K562 (cell line): ENCODE measurements around the gene ITPR2. TPM values are rescaled to one million over a fixed set of nuclear protein-coding genes. Genes with fewer than 3 reads are reported as not detected.

Experiments used
- HOXB6 ChIP-seq: fragments of 250-450 bp; sonication (Bioruptor Pico); IDR thresholded peaks from 2 replicates; pipeline ENCODE4 v1.5.1; 2022; ENCODE audit warnings: mild to moderate bottlenecking, borderline replicate concordance
- ZNF282 ChIP-seq: sonication (generic); formaldehyde crosslinking; IDR thresholded peaks from 2 replicates; pipeline ENCODE4 v1.8.1; 2023; ENCODE audit warnings: missing genetic modification reagents
- polyA plus RNA-seq, 8 experiments: library from polyadenylated mRNA; depleted of rRNA in 4 of 8; stranded (reverse) in 5 of 8; unstranded in 3 of 8; fragments of >200 nt; fragmentation: Nextera tagmentation in 2 of 8; fragmentation: Illumina TruSeq in 1 of 8; extraction: Ambion mirVana in 2 of 8; extraction: Trizol in 1 of 8; gene quantifications; 2 replicates each; pipeline versions ENCODE4 v1.2.1 to v1.2.3, GENCODE V29; 2011 to 2014; ENCODE audit warnings: inconsistent platforms in 1 of 8, missing spikeins in 1 of 8
- total RNA-seq, 7 experiments: library from RNA; depleted of rRNA in 6 of 7; stranded (reverse); fragments of >200 nt in 6 of 7; fragmentation: Illumina TruSeq in 2 of 7; extraction: Trizol in 2 of 7; gene quantifications; 2 replicates each; pipeline versions ENCODE4 v1.2.1 to v1.2.3, GENCODE V29; 2011 to 2021; ENCODE audit warnings: low replicate concordance in 1 of 7
- TF ChIP-seq, protein P1 (sequence below): fragments of 450-650 bp; formaldehyde crosslinking; IDR thresholded peaks from 2 replicates; pipeline ENCODE4 v1.4.0; 2020; ENCODE audit warnings: mild to moderate bottlenecking, mixed read lengths
- TF ChIP-seq, protein P2 (sequence below): fragments of 450-650 bp; formaldehyde crosslinking; IDR thresholded peaks from 2 replicates; pipeline ENCODE4 v1.4.0; 2020; ENCODE audit warnings: mild to moderate bottlenecking, moderate library complexity
- TF ChIP-seq, protein P3 (sequence below): fragments of 450-650 bp; formaldehyde crosslinking; conservative IDR thresholded peaks from 2 replicates; pipeline ENCODE4 v1.4.0; 2022; ENCODE audit warnings: mild to moderate bottlenecking, missing genetic modification characterization

Gene ITPR2
- total and polyA plus RNA-seq, 9 of the 15 experiments (the other 6 are each of a cell fraction or from before 2014, with no cell fraction given): 0.21 to 3.3 (median 0.95) TPM

- no peak for TF ChIP-seq HOXB6 (CRISPR knock-in tag)
- TF ChIP-seq, protein P1, sequence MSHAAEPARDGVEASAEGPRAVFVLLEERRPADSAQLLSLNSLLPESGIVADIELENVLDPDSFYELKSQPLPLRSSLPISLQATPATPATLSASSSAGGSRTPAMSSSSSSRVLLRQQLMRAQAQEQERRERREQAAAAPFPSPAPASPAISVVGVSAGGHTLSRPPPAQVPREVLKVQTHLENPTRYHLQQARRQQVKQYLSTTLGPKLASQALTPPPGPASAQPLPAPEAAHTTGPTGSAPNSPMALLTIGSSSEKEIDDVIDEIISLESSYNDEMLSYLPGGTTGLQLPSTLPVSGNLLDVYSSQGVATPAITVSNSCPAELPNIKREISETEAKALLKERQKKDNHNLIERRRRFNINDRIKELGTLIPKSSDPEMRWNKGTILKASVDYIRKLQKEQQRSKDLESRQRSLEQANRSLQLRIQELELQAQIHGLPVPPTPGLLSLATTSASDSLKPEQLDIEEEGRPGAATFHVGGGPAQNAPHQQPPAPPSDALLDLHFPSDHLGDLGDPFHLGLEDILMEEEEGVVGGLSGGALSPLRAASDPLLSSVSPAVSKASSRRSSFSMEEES (CRISPR knock-in tag): no peak
- no peak for TF ChIP-seq ZNF282 (CRISPR knock-in tag)
- TF ChIP-seq, protein P2, sequence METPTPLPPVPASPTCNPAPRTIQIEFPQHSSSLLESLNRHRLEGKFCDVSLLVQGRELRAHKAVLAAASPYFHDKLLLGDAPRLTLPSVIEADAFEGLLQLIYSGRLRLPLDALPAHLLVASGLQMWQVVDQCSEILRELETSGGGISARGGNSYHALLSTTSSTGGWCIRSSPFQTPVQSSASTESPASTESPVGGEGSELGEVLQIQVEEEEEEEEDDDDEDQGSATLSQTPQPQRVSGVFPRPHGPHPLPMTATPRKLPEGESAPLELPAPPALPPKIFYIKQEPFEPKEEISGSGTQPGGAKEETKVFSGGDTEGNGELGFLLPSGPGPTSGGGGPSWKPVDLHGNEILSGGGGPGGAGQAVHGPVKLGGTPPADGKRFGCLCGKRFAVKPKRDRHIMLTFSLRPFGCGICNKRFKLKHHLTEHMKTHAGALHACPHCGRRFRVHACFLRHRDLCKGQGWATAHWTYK (CRISPR knock-in tag): no peak
- TF ChIP-seq, protein P3, sequence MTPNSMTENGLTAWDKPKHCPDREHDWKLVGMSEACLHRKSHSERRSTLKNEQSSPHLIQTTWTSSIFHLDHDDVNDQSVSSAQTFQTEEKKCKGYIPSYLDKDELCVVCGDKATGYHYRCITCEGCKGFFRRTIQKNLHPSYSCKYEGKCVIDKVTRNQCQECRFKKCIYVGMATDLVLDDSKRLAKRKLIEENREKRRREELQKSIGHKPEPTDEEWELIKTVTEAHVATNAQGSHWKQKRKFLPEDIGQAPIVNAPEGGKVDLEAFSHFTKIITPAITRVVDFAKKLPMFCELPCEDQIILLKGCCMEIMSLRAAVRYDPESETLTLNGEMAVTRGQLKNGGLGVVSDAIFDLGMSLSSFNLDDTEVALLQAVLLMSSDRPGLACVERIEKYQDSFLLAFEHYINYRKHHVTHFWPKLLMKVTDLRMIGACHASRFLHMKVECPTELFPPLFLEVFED (CRISPR knock-in tag): no peak
These were observed 142.4 kb downstream of the ITPR2 start (continued) for GRCh38 chr12:26690601-26691000.
